ENCODE measurements around the gene LILRB1.
"Not testable (repeated sequence)": the region's sequence is repeated elsewhere in the genome, so short reads cannot be mapped to it uniquely, and the experiment has no call there.

Gene LILRB1

DNA sequence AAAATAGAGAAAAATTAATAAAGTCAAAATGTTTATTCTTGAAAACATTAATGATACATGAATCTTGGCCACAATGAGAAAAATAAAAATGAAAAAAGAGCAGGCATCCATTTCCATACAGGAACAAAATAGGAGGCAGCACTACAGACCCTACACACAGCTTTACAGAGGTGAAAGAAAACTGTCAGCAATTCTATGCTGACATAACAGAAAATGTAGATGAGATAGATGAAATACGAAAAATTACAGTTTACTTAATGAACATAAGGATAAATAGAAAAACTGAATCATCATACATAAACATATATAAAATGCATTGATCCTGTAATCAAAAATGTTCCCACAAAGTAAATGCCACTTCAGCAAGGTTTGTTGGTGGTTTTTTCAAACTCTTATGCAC lies 38.1 kb downstream of the LILRB1 start:
- TF ChIP-seq CTCF (conservative IDR thresholded peaks at IDR 0.05; ENCODE audit: control insufficient read depth, insufficient read depth, low read depth, low read length), result no peak
- no peak for DNase-seq (ENCODE audit: low read depth)
- H3K4me3 ChIP-seq (ENCODE audit: control insufficient read depth, low read depth, low read length), result no peak overlapping the region

DNA sequence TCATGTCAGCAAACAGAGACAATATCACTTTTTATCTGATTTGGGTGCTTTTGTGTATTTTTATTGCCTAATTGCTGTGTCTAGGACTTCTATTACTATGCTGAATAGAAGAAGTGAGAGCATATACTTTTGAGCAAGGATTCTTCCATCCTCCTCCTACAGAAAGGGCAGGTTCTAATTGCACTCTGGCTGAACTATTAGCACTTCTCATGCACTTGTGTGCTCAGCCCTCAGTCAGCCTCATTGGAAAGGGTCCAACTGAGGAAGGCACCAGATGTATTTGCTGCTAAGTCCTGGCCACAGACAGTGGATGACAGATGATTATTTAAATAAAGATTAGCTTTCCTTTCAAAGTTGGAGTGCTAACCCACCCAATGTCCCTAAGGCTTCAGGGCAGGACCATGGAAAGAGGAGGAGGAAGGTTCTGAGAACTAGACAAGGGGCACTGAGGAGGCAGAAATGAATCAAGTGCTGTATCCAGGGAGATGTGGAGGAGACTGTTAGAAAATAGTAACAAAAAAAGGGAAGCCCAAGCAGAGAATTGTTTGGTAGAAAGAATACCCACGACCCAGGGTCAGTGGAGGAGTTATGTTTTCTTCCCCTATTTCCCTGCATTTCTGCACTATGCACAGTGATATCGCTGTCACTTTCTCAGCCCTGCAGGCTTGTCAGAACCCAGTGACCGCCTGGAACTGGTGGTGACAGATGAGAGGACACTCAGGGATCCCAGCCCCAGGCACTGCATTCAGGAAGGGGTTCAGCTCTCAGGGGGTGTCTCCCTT lies 40.5 kb downstream of the LILRB1 start:
- DNase-seq (ENCODE audit: low read depth), result no peak
- no peak for TF ChIP-seq CTCF (conservative IDR thresholded peaks at IDR 0.05; ENCODE audit: control insufficient read depth, insufficient read depth, low read depth, low read length)
- no peak overlapping the region for H3K4me3 ChIP-seq (ENCODE audit: control insufficient read depth, low read depth, low read length)

GRCh38 chr19:54673222-54673621 lies 42.9 kb downstream of the LILRB1 start:
- no peak for TF ChIP-seq CTCF (conservative IDR thresholded peaks at IDR 0.05; ENCODE audit: control insufficient read depth, insufficient read depth, low read depth, low read length)
- no peak for DNase-seq (ENCODE audit: low read depth)

GRCh38 chr19:54674021-54674617 lies 43.8 kb downstream of the LILRB1 start:
- DNase-seq (ENCODE audit: low read depth), result peak; percentile 39

More at GRCh38 chr19:54673222-54673621, 42.9 kb downstream of the LILRB1 start:
- H3K4me3 ChIP-seq (ENCODE audit: control insufficient read depth, low read depth, low read length), result no peak overlapping the region

GRCh38 chr19:54676210-54676834 lies 46.0 kb downstream of the LILRB1 start:
- not testable (repeated sequence) for H3K4me3 ChIP-seq (ENCODE audit: control insufficient read depth, low read depth, low read length)
- DNase-seq (ENCODE audit: low read depth), result peak; percentile 46
- peak; percentile 92 for TF ChIP-seq CTCF (conservative IDR thresholded peaks at IDR 0.05; ENCODE audit: control insufficient read depth, insufficient read depth, low read depth, low read length)

More at GRCh38 chr19:54674021-54674617, 43.8 kb downstream of the LILRB1 start:
- H3K4me3 ChIP-seq (ENCODE audit: control insufficient read depth, low read depth, low read length), result no peak overlapping the region
- TF ChIP-seq CTCF (conservative IDR thresholded peaks at IDR 0.05; ENCODE audit: control insufficient read depth, insufficient read depth, low read depth, low read length), result peak; percentile 68

DNA sequence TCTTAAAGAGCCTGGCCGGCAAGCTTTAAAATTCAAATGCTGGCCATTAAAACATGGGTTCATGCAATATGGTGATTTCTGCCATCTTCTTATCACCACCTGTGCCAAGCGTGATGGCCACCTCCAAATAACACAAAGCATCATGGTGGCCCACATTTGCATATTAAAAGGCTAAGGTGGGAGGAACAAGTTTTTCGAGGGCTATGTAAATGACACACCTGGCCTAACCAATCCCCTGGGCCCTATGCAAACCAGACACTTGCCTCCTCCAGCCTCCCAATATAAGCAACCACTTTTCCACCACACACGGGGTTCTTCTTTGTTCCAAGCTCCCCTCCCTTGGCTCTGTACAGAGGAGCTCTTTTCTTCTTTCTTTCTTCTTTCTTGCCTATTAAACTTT lies 46.9 kb downstream of the LILRB1 start:
- TF ChIP-seq CTCF (conservative IDR thresholded peaks at IDR 0.05; ENCODE audit: control insufficient read depth, insufficient read depth, low read depth, low read length), result no peak
- no peak for DNase-seq (ENCODE audit: low read depth)
- no peak overlapping the region for H3K4me3 ChIP-seq (ENCODE audit: control insufficient read depth, low read depth, low read length)

DNA sequence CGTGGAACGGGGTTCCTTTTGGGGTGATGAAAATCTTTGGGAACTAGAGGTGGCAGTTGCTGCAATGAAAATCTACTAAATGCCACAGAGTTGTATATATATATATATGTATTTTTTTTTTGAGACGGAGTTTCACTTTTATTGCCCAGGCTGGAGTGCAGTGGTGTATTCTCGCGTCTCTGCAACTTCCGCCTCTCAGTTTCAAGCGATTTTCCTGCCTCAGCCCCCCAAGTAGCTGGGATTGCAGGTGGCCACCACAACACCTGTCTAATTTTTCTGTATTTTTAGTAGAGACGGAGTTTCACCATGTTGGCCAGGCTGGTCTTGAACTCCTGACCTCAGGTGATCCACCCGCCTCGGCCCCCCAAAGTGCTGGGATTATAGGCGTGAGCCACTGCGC lies 51.3 kb downstream of the LILRB1 start:
- not testable (repeated sequence) for H3K4me3 ChIP-seq (ENCODE audit: control insufficient read depth, low read depth, low read length); DNase-seq (ENCODE audit: low read depth)

All from fibroblast of mammary gland (primary cell).